Measurements from ENCODE around the gene EXOC3L2.
A peak's percentile ranks its signal among the peaks of the same experiment; 100 is the strongest.

The EXOC3L2 gene

GRCh38 chr19:45179072-45179891 is 65.9 kb downstream of the EXOC3L2 start:
- peak; percentile 43 to 57 for DNase-seq

- DNase-seq = peak; percentile 100
Measured at GRCh38 chr19:45178262-45179071, 66.7 kb downstream of the EXOC3L2 start, which contains the start of gene BLOC1S3. Gene BLOC1S3 (plus strand): TSS chr19:45178784. CDS start chr19:45179297, 513 bp downstream.

- no peak for DNase-seq
Measured at GRCh38 chr19:45177817-45178261, 67.4 kb downstream of the EXOC3L2 start, which contains the start of gene TRAPPC6A. Gene TRAPPC6A (minus strand): TSS chr19:45178237. CDS start chr19:45178218, 19 bp downstream.

GRCh38 chr19:45175515-45176345 is 69.5 kb downstream of the EXOC3L2 start:
- no peak for DNase-seq

- DNase-seq = no peak
Measured at GRCh38 chr19:45173816-45174215, 71.4 kb downstream of the EXOC3L2 start.

GRCh38 chr19:45172611-45173208 is 72.5 kb downstream of the EXOC3L2 start:
- no peak for DNase-seq

GRCh38 chr19:45172173-45172572 is 73.0 kb downstream of the EXOC3L2 start:
- peak in 1 of 2 donors; percentile 32 for DNase-seq

GRCh38 chr19:45171211-45171623 is 74.0 kb downstream of the EXOC3L2 start:
- peak; percentile 35 to 40 for DNase-seq

GRCh38 chr19:45170146-45171106 is 74.8 kb downstream of the EXOC3L2 start:
- DNase-seq = no peak

- no peak for DNase-seq
Measured at GRCh38 chr19:45169602-45170001, 75.6 kb downstream of the EXOC3L2 start.

- no peak for DNase-seq
Measured at GRCh38 chr19:45168767-45169351, 76.3 kb downstream of the EXOC3L2 start.

- DNase-seq = no peak
Measured at GRCh38 chr19:45166723-45167252, 78.4 kb downstream of the EXOC3L2 start.

- peak; percentile 66 to 74 for DNase-seq
Measured at GRCh38 chr19:45164577-45165335, 80.5 kb downstream of the EXOC3L2 start.

- no peak for DNase-seq
Measured at GRCh38 chr19:45163751-45164460, 81.3 kb downstream of the EXOC3L2 start.

GRCh38 chr19:45163156-45163555 is 82.1 kb downstream of the EXOC3L2 start:
- DNase-seq = no peak

- no peak for DNase-seq
Measured at GRCh38 chr19:45162608-45163143, 82.5 kb downstream of the EXOC3L2 start.
